MM.1S (cell line): ENCODE results near the gene ANKS1B.

Experiments
- CTCF ChIP-seq: fragments of 300-600 bp; sonication (generic); IDR thresholded peaks from 2 replicates; pipeline ENCODE4 v1.5.1; 2016; ENCODE audit warnings: antibody characterized with exemption, low read length, mixed read lengths
- EZH2 ChIP-seq: fragments of 300-600 bp; sonication (generic); optimal IDR thresholded peaks from 2 replicates; pipeline ENCODE3; 2017; ENCODE audit warnings: low read depth, mild to moderate bottlenecking, antibody characterized with exemption, low read length, mixed read lengths
- EZH2phosphoT487 ChIP-seq: fragments of 300-600 bp; sonication (generic); IDR thresholded peaks from 2 replicates; pipeline ENCODE4 v1.6.1; 2018; ENCODE audit warnings: antibody characterized with exemption, low read length

- TF ChIP-seq EZH2, result no peak
- no peak for TF ChIP-seq EZH2phosphoT487
- TF ChIP-seq CTCF, result no peak
Measured at GRCh38 chr12:99045158-99045557, 939.6 kb downstream of the ANKS1B start.
